Psoas muscle (tissue), 8 donors: ENCODE measurements around the gene PPP1R9A. TPM values are rescaled to one million over a fixed set of nuclear protein-coding genes. Genes with fewer than 3 reads are reported as not detected.

Experiments used
- ATAC-seq, 4 donors: fragments of 200-7000 bp; cut with Tn5 transposase; one replicate each; pipeline ENCODE4 v1.9.1; 2020; ENCODE audit warnings: moderate library complexity in 3 of 4, mild to moderate bottlenecking in 2 of 4
- DNase-seq, 2 donors: peaks; one replicate each; pipeline ENCODE4 v3.0.0-alpha.2; 2020
- H3K27ac ChIP-seq: fragments of 200-600 bp; one replicate; pipeline ENCODE4 v1.8.0; 2022
- H3K27me3 ChIP-seq, 3 donors: fragments of 200-600 bp in 1 of 3; one replicate each; pipeline versions ENCODE4 v1.6.1 to v1.8.0; 2013 to 2022; ENCODE audit warnings: low read length in 2 of 3, mild to moderate bottlenecking in 2 of 3, moderate library complexity in 1 of 3; ENCODE audit not compliant: insufficient read depth in 3 of 3
- H3K36me3 ChIP-seq, 2 donors: fragments of 200-600 bp in 1 of 2; one replicate each; pipeline versions ENCODE4 v1.6.1 to v1.8.0; 2013 to 2022; ENCODE audit warnings: low read depth in 1 of 2, mild to moderate bottlenecking in 1 of 2, moderate library complexity in 1 of 2; ENCODE audit not compliant: insufficient read depth in 1 of 2
- H3K4me1 ChIP-seq: fragments of 200-600 bp; one replicate; pipeline ENCODE4 v1.8.0; 2022
- H3K4me3 ChIP-seq: fragments of 200-600 bp; one replicate; pipeline ENCODE4 v1.8.0; 2022; ENCODE audit warnings: mild to moderate bottlenecking
- H3K9me3 ChIP-seq: fragments of 200-600 bp; one replicate; pipeline ENCODE4 v1.8.0; 2022
- WGBS, 3 donors: extraction: QIAGEN DNeasy Blood & Tissue Kit; methylation state at CpG; one replicate each; pipeline versions ENCODE4 v1.1.6 to v1.1.7; 2013; 5-methylcytosine and 5-hydroxymethylcytosine counted together
- intact Hi-C, 2 donors: fragments of 100-400 bp; cut with DNase I; formaldehyde crosslinking; loops; one replicate each; pipeline versions ENCODE4 v1.11.0 to v1.14.2; 2022
- polyA plus RNA-seq, 3 donors: library from polyadenylated mRNA; stranded (reverse); fragments of 200-250 nt; gene quantifications; one replicate each; pipeline ENCODE4 v1.2.3, GENCODE V29; 2013
- total RNA-seq, 4 donors: library from RNA; stranded (reverse); fragmentation: NEBNext Ultra II Directional in 2 of 4; extraction: Animal tissue kit (Norgen Biotek cat#: 25700) in 2 of 4; gene quantifications; one replicate each; pipeline versions ENCODE4 v1.2.1 to v1.2.4, GENCODE V29; 2021 to 2023
- TF ChIP-seq, protein P1 (sequence below): fragments of 200-600 bp; IDR thresholded peaks from one replicate; pipeline ENCODE4 v1.8.0; 2022; ENCODE audit warnings: antibody characterized with exemption
- donor health status: healthy with polysubstance abuse.
- donor health status: DM: no; HTN: no; CAD: no; lungs with moderate emphysema.
- donor health status: Bipolar disorder and iron deficiency.
- donor health status: healthy.
- donor health status: DM: yes; HTN: yes; CAD: no.
- donor health status: DM: no; HTN: no; CAD: no.
- donor health status: DM: no; HTN: no; CAD: no.
- donor health status: DM: yes; HTN: yes; CAD: no.

PPP1R9A gene
- total and polyA plus RNA-seq, 7 donors = 1.1 to 18.6 (median 13.5) TPM

DNA sequence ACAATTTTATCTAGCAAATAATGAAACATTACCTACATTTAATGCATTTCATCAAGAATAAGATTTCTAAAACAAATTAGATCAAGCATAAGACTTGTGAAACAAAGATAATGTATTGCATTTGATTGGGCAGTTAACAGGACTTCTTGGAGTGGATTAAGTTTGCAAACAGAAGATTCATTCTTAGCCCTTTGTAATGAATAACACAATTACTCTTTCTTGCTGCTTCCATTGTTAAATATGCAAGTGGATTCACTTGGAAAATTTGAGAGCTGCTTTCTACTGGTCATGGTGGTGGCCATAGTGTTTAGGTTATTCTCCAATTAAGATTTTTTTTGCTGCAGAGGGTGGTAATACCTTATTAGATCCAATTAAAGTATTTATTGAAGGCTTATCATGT, 6.0 kb downstream of the PPP1R9A start:
- Histone ChIP-seq H3K9me3 (no peaks in the 10 kb centered on the region), H3K36me3 (no peaks in the 10 kb centered on the region), H3K4me3 (no peak overlapping the region), H3K27me3 (no peaks in the 10 kb centered on the region), H3K27ac (no peak overlapping the region), H3K4me1 (peaks cover 26% of the 10 kb centered on the region)
- intact Hi-C loops = no loop called here
- ATAC-seq (no peak), DNase-seq (no peak)
- TF ChIP-seq, protein P1, sequence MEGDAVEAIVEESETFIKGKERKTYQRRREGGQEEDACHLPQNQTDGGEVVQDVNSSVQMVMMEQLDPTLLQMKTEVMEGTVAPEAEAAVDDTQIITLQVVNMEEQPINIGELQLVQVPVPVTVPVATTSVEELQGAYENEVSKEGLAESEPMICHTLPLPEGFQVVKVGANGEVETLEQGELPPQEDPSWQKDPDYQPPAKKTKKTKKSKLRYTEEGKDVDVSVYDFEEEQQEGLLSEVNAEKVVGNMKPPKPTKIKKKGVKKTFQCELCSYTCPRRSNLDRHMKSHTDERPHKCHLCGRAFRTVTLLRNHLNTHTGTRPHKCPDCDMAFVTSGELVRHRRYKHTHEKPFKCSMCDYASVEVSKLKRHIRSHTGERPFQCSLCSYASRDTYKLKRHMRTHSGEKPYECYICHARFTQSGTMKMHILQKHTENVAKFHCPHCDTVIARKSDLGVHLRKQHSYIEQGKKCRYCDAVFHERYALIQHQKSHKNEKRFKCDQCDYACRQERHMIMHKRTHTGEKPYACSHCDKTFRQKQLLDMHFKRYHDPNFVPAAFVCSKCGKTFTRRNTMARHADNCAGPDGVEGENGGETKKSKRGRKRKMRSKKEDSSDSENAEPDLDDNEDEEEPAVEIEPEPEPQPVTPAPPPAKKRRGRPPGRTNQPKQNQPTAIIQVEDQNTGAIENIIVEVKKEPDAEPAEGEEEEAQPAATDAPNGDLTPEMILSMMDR = no peak

DNA sequence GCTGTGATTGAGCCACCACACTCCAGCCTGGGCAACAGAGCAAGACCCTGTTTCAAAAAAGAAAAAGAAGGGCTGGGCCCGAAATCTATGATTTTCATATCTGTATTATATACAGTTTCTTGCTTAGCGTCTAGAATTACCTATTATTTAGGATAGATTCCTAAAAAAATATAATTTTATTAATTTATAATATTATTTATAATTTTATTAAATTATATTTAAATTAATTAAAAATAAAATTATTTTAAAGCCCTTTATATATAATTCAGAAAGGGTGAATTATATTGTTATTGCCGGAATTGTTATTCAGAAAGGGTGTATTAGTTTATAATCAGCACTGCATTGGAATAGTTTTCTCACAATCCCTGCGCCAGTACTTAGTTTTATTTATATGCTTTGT, 14.5 kb downstream of the PPP1R9A start:
- WGBS, 3 donors = 85 to 100% (median 99%) methylated on average over 4 of the region's 4 CpGs
- Histone ChIP-seq H3K4me1 (no peaks in the 10 kb centered on the region), H3K36me3 (no peaks in the 10 kb centered on the region), H3K4me3 (no peak overlapping the region), H3K9me3 (no peaks in the 10 kb centered on the region), H3K27me3 (no peaks in the 10 kb centered on the region), H3K27ac (no peak overlapping the region)
- no peak for DNase-seq
- ATAC-seq = no peak
- TF ChIP-seq, protein P1 = no peak
- intact Hi-C loops = no loop called here

DNA sequence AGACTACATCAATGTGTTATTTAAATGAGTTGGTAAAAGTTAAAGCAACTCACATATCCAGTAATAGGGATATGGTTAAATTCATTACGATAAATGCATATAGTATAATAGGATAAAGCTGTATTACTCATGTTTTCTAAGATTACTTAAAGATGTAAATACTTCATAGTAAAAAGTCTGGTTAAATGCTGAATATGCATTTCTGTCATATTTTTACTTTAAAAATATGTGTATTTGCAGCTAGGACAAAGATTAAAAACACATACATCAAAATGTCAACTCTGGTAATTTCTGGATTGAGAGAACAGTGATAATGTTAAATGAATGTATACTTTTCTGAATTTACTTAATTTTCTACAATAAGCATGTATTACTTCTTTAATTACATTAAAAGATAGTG, 15.1 kb downstream of the PPP1R9A start:
- H3K27me3 ChIP-seq = no peaks in the 10 kb centered on the region
- TF ChIP-seq, protein P1 = no peak
- no peaks in the 10 kb centered on the region for H3K9me3 ChIP-seq
- H3K4me3 ChIP-seq = no peak overlapping the region
- no peak overlapping the region for H3K27ac ChIP-seq
- no peak for ATAC-seq
- intact Hi-C loops = no loop called here
- H3K4me1 ChIP-seq = no peaks in the 10 kb centered on the region
- DNase-seq = no peak
- H3K36me3 ChIP-seq = no peaks in the 10 kb centered on the region
- WGBS, 3 donors = 95 to 97% (median 96%) methylated on average over 1 of the region's 1 CpG

DNA sequence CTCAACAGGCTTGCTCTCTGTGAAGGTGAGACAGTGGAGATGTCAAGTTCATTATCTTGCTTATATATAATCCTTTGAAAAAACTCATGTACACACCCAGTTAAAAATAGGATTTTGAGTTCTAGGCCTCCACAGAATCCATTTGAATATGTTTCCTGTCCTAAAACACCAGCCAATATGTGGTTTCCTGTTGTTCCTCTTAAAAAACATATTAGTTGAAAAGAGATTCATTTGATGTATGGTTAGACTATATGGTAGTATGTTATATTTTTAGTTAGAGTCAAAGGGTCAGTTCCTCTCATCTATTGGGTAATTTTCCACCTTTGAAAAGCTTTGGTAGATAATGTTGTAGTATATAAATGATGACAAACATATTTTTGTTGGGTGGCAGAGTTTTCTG, 16.0 kb downstream of the PPP1R9A start:
- intact Hi-C loops = no loop called here
- Histone ChIP-seq H3K9me3 (no peaks in the 10 kb centered on the region), H3K36me3 (no peaks in the 10 kb centered on the region), H3K4me1 (no peaks in the 10 kb centered on the region), H3K4me3 (no peak overlapping the region), H3K27me3 (no peaks in the 10 kb centered on the region), H3K27ac (no peak overlapping the region)
- ATAC-seq (no peak), DNase-seq (no peak)
- TF ChIP-seq, protein P1 = no peak

DNA sequence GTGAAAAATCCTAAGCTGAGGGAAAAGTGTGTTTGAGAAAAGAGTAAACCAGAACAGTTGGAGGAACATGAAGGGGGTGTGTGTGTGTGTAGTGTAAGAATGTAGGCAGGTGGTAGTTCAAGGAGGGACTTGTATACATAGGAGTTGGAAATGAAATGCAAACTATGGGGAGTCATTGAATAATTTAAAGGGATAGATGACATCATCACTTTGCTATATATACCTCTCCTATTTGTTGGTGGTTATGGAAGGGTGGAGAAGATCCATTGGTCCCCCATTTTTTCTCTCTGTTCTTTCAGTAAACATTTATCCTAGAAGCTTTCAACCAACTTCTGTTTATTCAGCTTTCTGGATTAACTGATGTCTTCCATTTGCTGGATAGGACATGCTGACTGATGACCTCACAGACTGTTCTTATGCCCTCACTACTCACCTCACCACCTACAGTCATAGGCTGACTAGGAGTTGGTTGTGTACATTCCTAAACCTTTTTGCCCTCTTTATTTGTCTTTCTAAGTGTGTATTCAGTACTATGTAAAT, 20.8 kb downstream of the PPP1R9A start:
- intact Hi-C loops = no loop called here
- Histone ChIP-seq H3K36me3 (no peaks in the 10 kb centered on the region), H3K27ac (no peak overlapping the region), H3K9me3 (no peaks in the 10 kb centered on the region), H3K4me1 (peaks cover 13% of the 10 kb centered on the region), H3K4me3 (no peak overlapping the region), H3K27me3 (no peaks in the 10 kb centered on the region)
- DNase-seq (no peak), ATAC-seq (no peak)
- TF ChIP-seq, protein P1 = no peak
